Measurements from ENCODE around the gene LRCH3.

- TF ChIP-seq CTCF (IDR thresholded peaks at IDR 0.05) (no peak), REST (IDR thresholded peaks at IDR 0.05; ENCODE audit: insufficient read depth in 1 of 2, low read depth in 2 of 2, low read length in 1 of 2) (no peak), POLR2AphosphoS5 (IDR thresholded peaks at IDR 0.05; ENCODE audit: low read depth, low read length) (no peak), SIN3A (IDR thresholded peaks at IDR 0.05; ENCODE audit: borderline replicate concordance, insufficient read depth, low read depth, low read length) (no peak)
Measured at GRCh38 chr3:197748597-197749314, 42.3 kb upstream of the LRCH3 start.
